K562 treated with DMSO at 1 percent for 4 hours (cell line): ENCODE data around the gene SSBP4. TPM values are rescaled to one million over a fixed set of nuclear protein-coding genes. Genes with fewer than 3 reads are reported as not detected.

Experiments
- total RNA-seq: library from RNA; unstranded; fragments of 300-600 nt; gene quantifications from 2 replicates; pipeline ENCODE4 v1.2.3, GENCODE V29; 2022; ENCODE audit not compliant: insufficient read depth

SSBP4 gene
- 102 and 118 TPM in 2 replicates for total RNA-seq

GRCh38 chr19:18419195-18419698 lies at the start of gene SSBP4:
TSS of gene SSBP4 (plus strand) at chr19:18419398. CDS start at chr19:18419649, 251 bp downstream.

GRCh38 chr19:18385675-18386542 lies 33.3 kb upstream of the SSBP4 start, which contains the start of gene GDF15:
TSS of gene GDF15 (plus strand) at chr19:18386158. CDS start at chr19:18386190, 32 bp downstream.

GRCh38 chr19:18397242-18398202 lies 21.7 kb upstream of the SSBP4 start, which contains the start of gene LRRC25:
TSS of gene LRRC25 (minus strand) at chr19:18397622. CDS start at chr19:18396963, 659 bp downstream.

GRCh38 chr19:18437491-18438330 lies 18.5 kb downstream of the SSBP4 start, which contains the start of gene ISYNA1:
TSS of gene ISYNA1 (minus strand) at chr19:18438133. CDS start at chr19:18437979, 154 bp downstream.

Other genes starting within 250 kb of the SSBP4 start
- 69.5 and 75.7 TPM in 2 replicates for gene IFI30, start 245.6 kb upstream of the SSBP4 start, total RNA-seq
- 49.2 and 61.0 TPM in 2 replicates for gene MPV17L2, start 226.2 kb upstream of the SSBP4 start, total RNA-seq
- gene RAB3A, start 215.4 kb upstream of the SSBP4 start, total RNA-seq = 1.5 and 4.9 TPM in 2 replicates
- gene PDE4C, start 193.0 kb upstream of the SSBP4 start, total RNA-seq = not detected in 2 replicates
- gene IQCN, start 144.9 kb upstream of the SSBP4 start, total RNA-seq = 2.2 and 4.1 TPM in 2 replicates
- gene JUND, start 137.8 kb upstream of the SSBP4 start, total RNA-seq = 156 and 226 TPM in 2 replicates
- 297 and 319 TPM in 2 replicates for gene LSM4, start 96.3 kb upstream of the SSBP4 start, total RNA-seq
- gene PGPEP1, start 78.8 kb upstream of the SSBP4 start, total RNA-seq = 17.2 and 26.4 TPM in 2 replicates
- gene GDF15, start 33.2 kb upstream of the SSBP4 start, total RNA-seq = 320 and 331 TPM in 2 replicates
- gene LRRC25, start 21.8 kb upstream of the SSBP4 start, total RNA-seq = 0.41 and 1.0 TPM in 2 replicates
- gene ISYNA1, start 18.7 kb downstream of the SSBP4 start, total RNA-seq = 348 and 429 TPM in 2 replicates
- gene ELL, start 102.7 kb downstream of the SSBP4 start, total RNA-seq = 10.4 and 11.2 TPM in 2 replicates
- gene FKBP8, start 124.2 kb downstream of the SSBP4 start, total RNA-seq = 338 and 375 TPM in 2 replicates
- 151 and 162 TPM in 2 replicates for gene KXD1, start 138.5 kb downstream of the SSBP4 start, total RNA-seq
- 2,638 and 2,847 TPM in 2 replicates for gene UBA52, start 152.5 kb downstream of the SSBP4 start, total RNA-seq
- 80.6 and 108 TPM in 2 replicates for gene REX1BD, start 169.4 kb downstream of the SSBP4 start, total RNA-seq
- gene CRLF1, start 187.4 kb downstream of the SSBP4 start, total RNA-seq = 4.2 TPM in 1 of 2 replicates, not detected in the other
- 0.41 TPM in 1 of 2 replicates, not detected in the other for gene TMEM59L, start 193.5 kb downstream of the SSBP4 start, total RNA-seq
- 10.1 and 13.3 TPM in 2 replicates for gene KLHL26, start 217.6 kb downstream of the SSBP4 start, total RNA-seq